NCI-H2196 (cell line): ENCODE results near the gene RAI14.

Experiments
- DNase-seq: peaks from one replicate; lab custom pipeline; 2025; ENCODE audit not compliant: unreplicated experiment; lab: John Stamatoyannopoulos, UW

Gene RAI14

DNA sequence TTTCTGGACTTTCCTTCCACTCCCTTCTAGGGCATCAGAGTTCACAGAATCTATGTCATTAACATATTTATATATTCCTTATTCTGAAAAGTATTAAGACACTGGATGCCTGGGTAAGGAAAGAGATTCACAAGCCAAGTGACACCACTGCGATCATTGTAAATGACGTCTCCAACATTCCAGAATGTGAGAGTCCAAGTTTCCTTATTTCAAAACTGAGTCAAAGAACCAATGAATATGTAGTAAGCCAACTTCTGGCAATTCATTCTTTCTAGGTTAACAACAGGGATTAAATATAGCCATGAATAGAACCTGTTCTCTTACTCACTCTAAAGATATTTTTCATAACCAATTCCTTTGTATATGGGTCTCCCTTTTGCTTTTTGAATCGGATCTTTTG is 18.1 kb downstream of the RAI14 start:
- no peak for DNase-seq

DNA sequence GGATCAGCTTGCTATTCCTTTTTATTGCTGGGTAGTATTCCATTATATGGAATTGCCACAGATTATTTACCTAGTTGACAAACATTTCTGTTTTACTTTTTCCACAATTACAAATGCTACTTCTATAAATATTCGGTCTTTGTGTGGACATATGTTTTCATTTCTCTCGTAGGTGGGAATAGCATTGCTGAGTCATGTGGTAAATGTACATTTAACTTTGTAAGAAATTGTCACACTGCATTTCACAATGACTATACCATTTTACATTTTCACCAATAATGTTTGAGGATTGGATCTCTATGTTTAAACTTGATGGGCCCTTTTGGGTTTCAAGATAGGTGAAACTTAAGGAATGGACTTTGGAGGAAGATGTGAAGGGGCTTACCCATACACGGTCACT is 19.7 kb downstream of the RAI14 start:
- DNase-seq = no peak

DNA sequence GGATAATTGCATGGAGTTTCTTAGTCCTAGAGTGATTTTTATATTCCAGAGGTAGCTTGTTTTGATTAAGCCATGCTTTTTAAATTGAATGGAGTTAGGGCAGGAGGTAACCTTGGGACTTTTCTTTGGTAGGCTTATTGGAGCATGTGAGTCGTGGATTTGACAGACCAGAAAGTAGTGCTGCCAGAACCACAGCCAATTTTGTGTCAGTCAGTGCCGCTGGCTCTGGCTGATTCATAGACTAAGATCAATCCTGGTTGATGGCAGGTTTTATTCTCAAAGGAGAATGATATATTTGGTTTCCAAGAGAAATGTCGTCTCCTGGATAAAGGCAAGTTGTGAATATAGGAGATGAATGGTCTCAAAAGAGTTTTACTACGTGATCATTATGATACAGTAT is 20.3 kb downstream of the RAI14 start:
- DNase-seq = no peak

DNA sequence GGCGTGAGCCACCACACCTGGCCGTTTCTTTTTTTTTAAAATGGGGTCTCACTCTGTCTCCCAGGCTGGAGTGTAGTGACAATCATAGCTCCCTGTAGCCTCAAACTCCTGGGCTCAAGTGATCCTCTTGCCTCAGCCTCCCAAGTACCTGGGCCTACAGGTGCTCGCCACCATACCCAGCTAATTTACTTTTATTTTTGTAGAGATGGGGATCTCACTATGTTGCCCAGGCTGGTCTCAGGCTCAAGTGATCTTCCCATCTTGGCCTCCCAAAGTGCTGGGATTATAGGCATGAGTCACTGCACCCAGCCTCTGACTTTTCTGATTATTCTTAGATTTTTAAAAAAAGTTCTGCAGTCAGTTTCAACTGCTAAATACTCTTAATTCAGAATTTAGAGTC is 21.3 kb downstream of the RAI14 start:
- no peak for DNase-seq

DNA sequence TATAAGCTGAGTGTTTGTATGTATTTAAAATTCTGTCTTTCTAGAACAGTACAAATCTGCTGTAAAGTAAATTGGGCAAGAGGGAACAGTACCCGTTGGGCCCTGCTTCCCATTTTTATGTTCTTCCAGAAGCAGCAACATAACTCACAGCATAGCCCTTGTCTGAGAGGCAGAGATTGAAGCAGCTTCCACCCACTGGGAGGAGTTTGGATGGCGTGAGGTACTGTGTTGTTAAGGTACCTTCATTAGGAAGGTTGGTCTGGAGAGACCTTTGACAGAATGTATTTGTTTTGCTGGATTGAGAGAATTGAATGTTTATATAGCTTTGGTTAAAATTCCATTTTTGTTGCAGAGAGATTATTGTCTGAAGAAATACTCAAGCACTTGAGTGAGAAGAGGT is 24.8 kb downstream of the RAI14 start:
- DNase-seq = no peak

DNA sequence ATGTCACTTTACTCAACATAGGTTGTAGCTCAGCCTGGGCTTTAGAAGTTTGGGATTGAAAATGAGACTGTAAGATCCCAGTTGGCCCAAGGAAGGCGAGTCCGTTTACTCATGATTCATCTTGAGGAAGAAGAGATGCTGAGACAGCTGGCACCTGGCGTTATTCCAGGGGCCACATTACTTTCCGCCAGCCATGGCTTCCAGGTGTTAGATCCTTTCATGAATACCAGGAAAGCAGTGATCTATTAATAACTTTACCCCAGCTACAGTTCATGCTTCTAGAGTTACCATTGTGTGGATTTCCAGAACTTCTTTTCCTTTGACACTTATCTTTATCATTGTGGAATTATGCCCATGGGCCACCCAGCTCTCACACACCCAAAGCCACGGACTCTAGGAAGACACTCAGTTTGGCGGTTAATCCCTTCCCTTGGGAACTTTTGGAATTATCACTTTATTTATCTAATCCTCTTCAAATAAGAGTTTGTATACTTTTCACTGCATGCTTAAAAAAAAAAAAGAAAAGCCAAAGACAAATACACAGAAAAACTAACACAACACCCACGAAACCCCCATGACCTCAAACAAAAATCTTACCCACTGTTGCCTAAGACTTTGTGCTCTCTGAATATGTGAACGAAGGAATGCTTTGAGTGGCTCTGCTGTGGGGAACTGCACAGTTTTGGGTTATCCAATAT is 26.9 kb downstream of the RAI14 start:
- peak; percentile 22 for DNase-seq

DNA sequence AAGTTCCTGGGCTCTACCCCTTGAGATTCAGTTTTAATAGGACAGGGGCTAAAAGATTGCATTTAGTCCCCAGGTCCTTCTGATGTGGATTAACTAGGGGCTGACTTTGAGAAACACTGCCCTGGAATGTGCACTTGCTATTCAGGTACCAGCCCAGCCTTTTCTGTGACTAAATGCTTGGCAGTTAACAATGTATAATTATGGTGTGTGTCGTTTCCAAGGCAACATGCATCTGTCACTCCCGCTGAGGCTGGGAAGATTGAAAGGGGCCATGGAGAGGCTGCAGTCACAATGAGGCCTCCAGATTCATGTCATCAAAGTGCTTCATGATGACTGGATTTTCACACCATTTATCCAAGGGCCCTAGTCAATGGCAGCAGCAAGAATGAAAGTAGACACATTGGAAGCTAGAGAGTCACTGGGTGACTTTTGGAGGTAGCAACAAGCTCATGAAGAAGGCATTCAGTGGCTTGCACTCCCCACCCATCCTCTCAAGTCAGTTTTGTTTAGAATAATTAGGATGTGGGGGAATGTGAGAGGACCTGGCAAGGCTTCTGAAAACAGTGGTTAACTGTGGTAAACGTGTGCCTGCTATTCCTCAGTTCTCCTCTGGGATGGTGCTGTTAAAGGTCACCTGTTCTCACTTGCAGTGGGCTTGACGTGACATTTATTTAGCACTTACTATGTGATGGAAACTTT is 28.3 kb downstream of the RAI14 start:
- peak; percentile 32 for DNase-seq

DNA sequence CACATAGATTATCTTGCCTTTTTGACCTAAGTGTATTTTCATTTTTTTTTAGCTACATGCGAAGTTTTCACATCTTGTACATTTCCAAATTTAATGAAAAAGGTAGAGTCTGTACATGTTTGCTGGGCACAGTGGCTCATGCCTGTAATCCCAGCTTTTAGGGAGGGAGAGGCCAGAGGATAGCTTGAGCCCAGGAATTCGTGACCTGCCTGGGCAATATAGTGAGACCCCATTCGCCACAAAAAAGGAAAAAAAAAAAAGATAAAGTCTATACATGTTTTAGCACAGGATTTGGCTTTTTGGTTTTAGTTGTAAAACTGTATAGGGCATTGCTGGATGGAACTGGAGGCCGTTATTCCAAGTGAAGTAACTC is 28.8 kb downstream of the RAI14 start:
- no peak for DNase-seq

DNA sequence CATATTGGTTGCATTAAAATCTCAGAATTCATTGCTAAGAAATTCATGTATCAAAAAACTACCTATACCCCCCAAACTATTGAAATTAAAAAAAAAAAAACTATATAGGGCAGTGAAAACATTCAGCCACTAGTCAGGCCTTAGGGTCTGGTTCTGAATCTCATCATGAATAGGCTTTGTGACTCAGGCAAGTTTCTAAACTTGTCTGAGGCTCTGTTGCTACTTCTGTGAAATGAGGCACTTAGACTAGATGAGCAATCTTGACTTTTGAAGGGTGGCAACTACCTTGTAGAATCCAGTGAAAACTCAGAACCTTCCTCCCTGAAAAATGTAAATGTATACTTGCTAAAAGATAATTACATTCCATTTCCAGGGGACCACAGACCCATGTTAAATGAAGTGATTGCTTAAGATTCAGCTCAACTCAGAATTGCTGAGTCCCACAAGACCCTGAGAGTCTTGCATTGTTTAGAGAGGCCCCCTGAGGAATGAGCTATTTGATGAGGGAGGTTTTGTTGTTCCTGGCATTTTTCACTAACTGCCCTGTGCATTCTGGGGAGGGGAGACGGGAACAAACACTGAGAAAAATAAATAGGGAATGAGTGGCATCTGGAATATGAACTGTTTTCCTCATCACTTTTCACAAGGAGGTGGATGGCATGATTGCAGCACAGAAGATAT is 29.5 kb downstream of the RAI14 start:
- DNase-seq = no peak

DNA sequence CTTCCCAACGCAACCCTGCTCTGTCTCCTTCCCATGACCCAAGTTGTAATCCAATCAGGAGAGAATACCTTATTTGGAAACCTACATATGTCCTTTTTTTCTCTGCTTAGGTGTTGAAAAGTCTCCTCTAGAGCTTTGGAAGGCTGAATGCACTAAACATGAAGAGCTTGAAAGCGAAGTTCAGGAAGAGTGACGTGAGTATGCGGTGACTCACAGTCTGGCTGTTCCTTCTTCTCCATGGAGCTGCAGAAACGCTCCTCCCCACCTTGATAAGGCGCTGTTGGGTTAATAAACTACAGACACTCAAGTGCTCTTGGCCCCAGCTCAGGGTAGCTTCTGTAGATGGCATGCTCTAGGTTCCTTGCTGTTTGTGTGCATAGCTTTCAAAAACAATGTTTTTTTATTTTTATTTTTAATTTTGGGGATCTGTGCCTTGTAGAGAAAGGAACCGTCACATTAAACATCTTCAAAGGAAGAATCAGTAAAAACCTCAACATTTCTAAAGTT is 30.7 kb downstream of the RAI14 start:
- DNase-seq = peak; percentile 51

DNA sequence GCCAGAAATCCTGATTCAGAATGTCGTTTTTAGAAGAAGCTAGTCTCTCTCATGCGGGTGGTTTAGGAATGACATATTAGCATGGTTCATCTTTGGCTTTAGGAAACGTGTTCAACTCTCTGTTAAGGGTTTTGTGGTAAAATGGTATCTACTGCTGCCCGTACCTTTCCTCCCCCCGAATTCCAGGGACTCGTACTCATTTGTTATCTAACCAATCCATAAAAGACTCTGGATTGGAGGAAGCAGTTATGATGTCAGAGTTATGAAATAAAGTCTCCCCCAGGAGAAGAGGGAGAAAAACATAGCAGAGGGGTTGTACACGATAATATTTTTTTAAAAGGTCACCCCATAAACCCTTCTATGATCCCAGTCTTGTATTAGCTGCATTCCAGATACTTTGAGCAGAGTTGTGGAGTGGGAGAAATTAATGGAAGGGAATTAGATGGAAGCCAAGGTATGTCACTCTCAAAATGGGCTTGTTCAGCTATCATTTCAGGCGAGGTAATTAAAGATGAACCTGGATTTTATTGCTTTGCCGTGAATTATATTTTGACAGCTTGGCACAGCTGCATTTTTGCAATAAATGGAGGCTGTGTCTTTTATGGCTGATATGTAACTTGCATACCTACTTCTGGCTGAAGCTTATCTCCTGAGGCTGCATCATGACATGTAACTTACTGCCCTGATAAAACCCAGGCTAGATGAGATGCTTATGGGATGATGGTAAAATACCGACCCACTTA is 31.3 kb downstream of the RAI14 start:
- no peak for DNase-seq

DNA sequence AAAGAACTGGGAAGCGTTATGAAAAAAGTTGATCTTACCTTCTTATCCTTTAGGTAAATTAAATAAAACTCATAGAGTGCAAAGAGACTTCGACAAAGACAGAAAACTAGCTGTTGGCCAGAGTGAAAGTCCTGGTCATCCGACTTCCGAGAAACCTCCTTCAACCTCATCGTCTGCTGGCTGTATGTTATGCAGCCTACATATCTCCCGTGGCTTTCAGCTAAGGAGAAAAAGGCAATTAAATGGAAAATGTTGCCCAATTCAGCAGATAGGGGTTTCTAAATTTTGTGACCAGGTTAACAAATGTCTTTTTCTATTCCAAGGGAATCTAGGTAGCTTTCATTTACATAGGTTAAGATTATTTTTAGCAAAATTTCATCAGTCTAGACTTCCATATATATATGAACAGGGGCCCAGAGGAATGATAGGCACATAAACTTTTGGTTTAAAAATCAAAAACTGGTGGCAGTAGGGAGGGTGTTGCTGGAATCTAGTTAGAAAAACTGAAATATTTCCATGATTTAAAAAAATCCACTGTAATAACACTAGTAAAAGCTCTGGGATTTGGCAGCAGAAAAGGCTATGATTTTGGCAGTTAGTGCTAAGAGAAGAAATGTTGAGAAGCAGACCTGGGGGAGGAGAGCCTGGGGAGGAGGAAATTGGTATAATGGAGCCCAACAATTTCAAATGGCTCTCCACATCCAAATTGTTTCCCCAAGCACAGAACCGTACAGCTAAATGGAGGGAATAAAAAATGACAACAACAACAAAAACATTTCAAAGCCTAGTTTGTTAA is 32.1 kb downstream of the RAI14 start:
- DNase-seq = no peak

DNA sequence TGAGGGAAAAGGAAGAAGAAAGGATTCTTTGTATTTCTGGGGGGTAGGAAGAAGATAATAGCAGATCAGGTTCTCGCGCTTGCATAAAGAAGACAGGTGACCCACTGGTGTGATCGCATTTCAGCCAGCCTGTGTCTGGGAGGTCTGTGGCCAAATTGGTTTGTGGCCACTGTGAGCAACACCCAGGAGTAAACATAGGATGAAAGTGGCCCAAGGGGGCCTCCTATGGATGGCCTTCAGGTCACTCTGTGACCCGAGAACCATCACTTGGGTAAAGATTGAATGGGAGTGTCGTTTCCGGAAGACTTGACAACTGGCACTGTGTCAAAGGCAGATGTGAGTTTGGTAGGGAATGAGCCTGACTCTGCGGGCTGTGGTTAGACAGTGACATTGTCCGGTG is 34.2 kb downstream of the RAI14 start:
- peak; percentile 62 for DNase-seq

DNA sequence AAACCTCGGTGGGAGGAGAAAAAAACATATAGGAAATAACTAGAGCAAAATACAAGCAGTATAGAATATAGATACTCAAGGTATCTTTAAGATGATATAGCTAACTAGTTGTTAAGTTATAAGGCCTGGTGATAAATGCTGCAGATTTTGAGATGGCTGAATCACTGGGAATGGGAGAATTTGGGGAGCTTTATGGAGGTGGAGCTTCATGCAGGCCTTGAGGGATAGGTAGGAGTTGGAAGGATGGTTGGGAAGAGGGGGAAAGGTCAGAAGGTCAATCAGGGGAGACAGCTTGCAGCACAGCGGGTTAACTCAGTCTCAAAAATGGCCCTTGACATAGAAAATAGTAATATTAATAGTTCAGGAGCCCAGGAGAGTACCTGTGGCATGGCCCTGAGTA is 34.8 kb downstream of the RAI14 start:
- no peak for DNase-seq

DNA sequence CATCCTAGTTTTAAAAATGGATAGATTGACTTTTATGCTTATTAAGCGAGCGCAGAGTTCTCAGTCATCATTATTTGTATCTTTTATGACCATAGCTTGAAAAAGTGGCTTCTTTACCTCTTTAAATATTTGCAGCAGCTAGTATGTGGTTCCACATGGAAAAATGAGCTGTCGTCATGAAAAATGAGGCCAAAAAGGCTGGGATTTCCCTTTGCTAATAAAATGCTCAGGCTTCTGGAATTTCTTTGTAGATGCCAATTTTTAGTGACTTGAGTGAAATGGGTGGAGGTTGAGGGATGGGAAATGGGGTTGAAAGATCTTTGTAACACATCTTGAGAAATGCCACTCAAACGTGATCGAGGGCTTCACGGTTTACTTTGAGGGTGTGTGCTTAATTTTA is 35.2 kb downstream of the RAI14 start:
- no peak for DNase-seq

DNA sequence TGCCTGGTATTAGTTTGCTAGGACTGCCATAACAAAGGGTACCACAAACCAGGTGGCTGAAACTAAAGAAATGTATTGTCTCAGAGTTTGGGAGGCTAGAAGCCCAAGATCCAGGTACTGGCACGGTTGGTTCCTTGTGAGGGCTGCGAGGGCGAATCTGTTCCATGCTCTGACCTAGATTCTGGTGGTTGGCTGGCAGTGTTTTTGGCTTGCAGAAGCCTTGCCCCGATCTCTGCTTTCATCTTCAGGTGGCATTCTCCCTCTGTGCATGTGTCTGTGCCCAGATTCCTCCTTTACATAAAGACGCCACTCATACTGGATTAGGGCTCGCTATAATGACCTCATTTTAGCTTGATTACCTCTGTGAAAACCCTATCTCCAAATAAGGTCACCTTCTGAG is 36.7 kb downstream of the RAI14 start:
- no peak for DNase-seq

DNA sequence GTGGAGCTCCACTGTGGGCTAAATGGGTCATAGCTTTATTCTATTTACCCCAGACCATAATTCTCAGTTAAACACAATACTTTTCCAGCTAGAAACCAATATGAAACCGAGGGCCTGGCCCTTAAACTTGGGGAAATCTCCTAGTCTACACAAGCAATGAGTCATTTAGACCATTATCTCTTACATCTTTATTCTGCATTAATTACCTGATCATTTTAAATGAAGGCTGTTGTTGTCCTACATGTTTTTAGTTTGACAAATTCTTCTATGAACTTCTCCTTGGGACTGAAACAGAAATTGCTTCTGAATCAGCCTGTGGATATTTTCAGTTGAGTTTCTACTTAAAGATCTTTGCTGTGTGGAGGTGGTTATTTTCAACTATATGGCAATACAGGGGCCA is 37.9 kb downstream of the RAI14 start:
- no peak for DNase-seq

DNA sequence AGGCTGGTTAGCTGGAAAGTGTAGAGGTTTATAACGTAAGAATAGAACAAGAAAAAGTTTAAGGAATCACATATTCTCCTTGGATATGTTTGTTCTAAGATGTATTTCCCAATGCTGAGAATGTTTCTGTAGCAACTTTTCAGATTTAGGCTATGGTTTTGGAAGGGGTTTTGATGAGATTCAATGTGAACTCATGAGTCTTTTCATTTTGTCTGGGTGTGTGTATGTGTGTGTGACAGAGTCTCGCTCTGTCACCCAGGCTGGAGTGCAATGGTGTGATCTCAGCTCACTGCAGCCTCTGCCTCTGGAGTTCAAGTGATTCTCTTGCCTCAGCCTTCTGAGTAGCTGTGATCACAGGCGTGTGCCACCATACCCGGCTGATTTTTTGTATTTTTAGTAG is 38.6 kb downstream of the RAI14 start:
- DNase-seq = no peak

DNA sequence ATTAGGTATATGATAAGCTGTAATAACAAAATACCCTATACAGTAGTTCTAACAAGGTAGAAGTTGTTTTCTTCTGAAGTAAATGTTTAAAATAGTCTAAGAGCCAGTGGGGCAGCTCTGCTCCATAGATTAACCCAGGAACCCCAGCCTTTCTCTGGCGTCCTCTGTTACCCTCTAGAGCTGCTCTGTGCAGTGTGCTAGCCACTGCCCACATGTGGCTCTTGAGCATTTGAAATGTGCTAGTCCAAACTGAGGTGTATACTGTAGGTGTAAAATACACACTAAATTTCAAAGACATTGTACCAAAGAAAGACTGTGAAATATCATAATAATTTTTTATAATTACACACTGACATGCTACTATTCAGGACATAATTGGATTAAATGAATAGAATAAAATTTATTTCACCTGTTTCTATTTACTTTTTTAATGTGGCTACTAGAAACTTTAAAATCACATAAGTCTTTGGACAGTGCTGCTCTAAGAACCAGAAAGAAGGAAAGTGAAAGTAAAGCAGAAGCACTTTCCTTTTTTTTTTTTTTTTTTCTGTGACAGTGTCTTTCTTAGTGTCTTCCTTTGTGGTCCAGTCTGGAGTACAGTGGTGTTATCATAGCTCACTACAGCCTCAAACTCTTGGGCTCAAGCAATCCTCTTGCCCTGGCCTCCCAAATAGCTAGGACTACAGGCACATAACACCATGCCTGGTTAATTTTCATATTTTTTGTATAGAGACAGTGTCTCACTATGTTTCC is 39.3 kb downstream of the RAI14 start:
- no peak for DNase-seq
